A549 (cell line): ENCODE data around the gene PCNP. TPM values are rescaled to one million over a fixed set of nuclear protein-coding genes. Genes with fewer than 3 reads are reported as not detected.

Experiments used
- ATAC-seq, 2 experiments: fragments of 200-7000 bp in 1 of 2; fragments of >200 bp in 1 of 2; cut with Nextera tagmentation in 1 of 2; cut with Tn5 transposase in 1 of 2; 3 replicates each; pipeline versions ENCODE4 v1.8.0 to v1.9.1; 2018 to 2020; ENCODE audit warnings: mild to moderate bottlenecking in 1 of 2, moderate library complexity in 1 of 2
- CTCF ChIA-PET: fragments of 300-600 bp; sonication (Branson Sonifier 250); formaldehyde crosslinking; extraction: SDS; loops from one replicate; lab custom pipeline; 2021; ENCODE audit warnings: antibody characterized with exemption, inconsistent platforms; lab: Yijun Ruan, JAX
- POLR2A ChIA-PET: fragments of 350-600 bp; formaldehyde crosslinking; extraction: SDS; loops from one replicate; lab custom pipeline; 2021; ENCODE audit warnings: antibody characterized with exemption, inconsistent platforms; lab: Yijun Ruan, JAX
- DNase-seq, 2 experiments: peaks; one replicate each; pipeline versions ENCODE4 v3.0.0 to v3.0.0-alpha.2; 2011 to 2016; ENCODE audit warnings: low read depth in 1 of 2, low spot score in 1 of 2
- FAIRE-seq: peaks from 2 replicates; lab custom pipeline; 2011; peaks lifted over from hg19 to GRCh38; lab: Jason Lieb, UNC
- H3K27ac ChIP-seq, 2 experiments: fragments of >200 bp; sonication (Bioruptor Twin); formaldehyde crosslinking; 3 replicates each; pipeline ENCODE4 v1.5.1; 2016 to 2017
- H3K4me1 ChIP-seq: fragments of >200 bp; sonication (Bioruptor Twin); formaldehyde crosslinking; 3 replicates; pipeline ENCODE4 v1.6.1; 2016
- H3K4me2 ChIP-seq: fragments of >200 bp; sonication (Bioruptor Twin); formaldehyde crosslinking; 3 replicates; pipeline ENCODE4 v1.6.1; 2016
- H3K4me3 ChIP-seq: fragments of >200 bp; sonication (Bioruptor Twin); formaldehyde crosslinking; 3 replicates; pipeline ENCODE4 v1.5.1; 2016
- H3K9me3 ChIP-seq: fragments of >200 bp; sonication (Bioruptor Twin); formaldehyde crosslinking; 3 replicates; pipeline ENCODE4 v1.6.1; 2016
- ATOH8 ChIP-seq: fragments of 250-450 bp; sonication (Bioruptor Pico); IDR thresholded peaks from 2 replicates; pipeline ENCODE4 v1.5.0; 2020; ENCODE audit warnings: low read depth, mild to moderate bottlenecking, moderate library complexity
- BHLHE40 ChIP-seq: IDR thresholded peaks from 2 replicates; pipeline ENCODE4 v1.6.1; 2012; ENCODE audit warnings: low read depth, low read length, inconsistent platforms
- CHD4 ChIP-seq: fragments of 200-600 bp; sonication (generic); IDR thresholded peaks from 2 replicates; pipeline ENCODE4 v1.6.1; 2016; ENCODE audit warnings: antibody characterized with exemption, mild to moderate bottlenecking, borderline replicate concordance
- E2F6 ChIP-seq: IDR thresholded peaks from 2 replicates; pipeline ENCODE4 v1.6.1; 2012; ENCODE audit warnings: low read depth, borderline replicate concordance
- EHMT2 ChIP-seq: fragments of 200-600 bp; sonication (generic); IDR thresholded peaks from 2 replicates; pipeline ENCODE4 v1.6.1; 2016; ENCODE audit warnings: antibody characterized with exemption, low read depth, mild to moderate bottlenecking, moderate library complexity
- GATA3 ChIP-seq: IDR thresholded peaks from 2 replicates; pipeline ENCODE4 v1.6.1; 2012; ENCODE audit warnings: borderline replicate concordance
- HES2 ChIP-seq: fragments of >200 bp; sonication (Bioruptor Twin); formaldehyde crosslinking; IDR thresholded peaks from 2 replicates; pipeline ENCODE4 v1.6.1; 2016
- HEYL ChIP-seq: fragments of 250-450 bp; sonication (Bioruptor Pico); IDR thresholded peaks from 2 replicates; pipeline ENCODE4 v1.8.0; 2021; ENCODE audit warnings: mild to moderate bottlenecking, moderate library complexity
- HOXA7 ChIP-seq: fragments of 250-450 bp; sonication (Bioruptor Pico); IDR thresholded peaks from 2 replicates; pipeline ENCODE4 v1.5.0; 2020; ENCODE audit warnings: mild to moderate bottlenecking, moderate library complexity
- HOXB13 ChIP-seq: fragments of 250-450 bp; sonication (Bioruptor Pico); IDR thresholded peaks from 2 replicates; pipeline ENCODE4 v1.5.0; 2020; ENCODE audit warnings: low read depth, mild to moderate bottlenecking, moderate library complexity
- HOXB5 ChIP-seq: fragments of 250-450 bp; sonication (Bioruptor Pico); IDR thresholded peaks from 2 replicates; pipeline ENCODE4 v1.5.0; 2020; ENCODE audit warnings: mild to moderate bottlenecking, moderate library complexity
- MAFK ChIP-seq: fragments of 450-650 bp; IDR thresholded peaks from 2 replicates; pipeline ENCODE4 v1.6.1; 2014; ENCODE audit not compliant: partially characterized antibody
- MAX ChIP-seq: IDR thresholded peaks from 2 replicates; pipeline ENCODE4 v1.6.1; 2012
- MYC ChIP-seq: IDR thresholded peaks from 2 replicates; pipeline ENCODE4 v1.6.1; 2012; ENCODE audit warnings: mild to moderate bottlenecking, inconsistent platforms, low read length, improper control_type of control experiment, borderline replicate concordance
- NPAS2 ChIP-seq: fragments of 250-450 bp; sonication (Bioruptor Pico); IDR thresholded peaks from 2 replicates; pipeline ENCODE4 v1.8.0; 2022; ENCODE audit warnings: mild to moderate bottlenecking, moderate library complexity, borderline replicate concordance
- NR3C1 ChIP-seq: fragments of >200 bp; sonication (Bioruptor Twin); formaldehyde crosslinking; IDR thresholded peaks from 3 replicates; pipeline ENCODE4 v1.6.1; 2017
- POLR2A ChIP-seq: IDR thresholded peaks from 2 replicates; pipeline ENCODE4 v1.6.1; 2012; ENCODE audit warnings: mild to moderate bottlenecking, low read length
- POLR2AphosphoS2 ChIP-seq: conservative IDR thresholded peaks from 2 replicates; pipeline ENCODE4 v1.6.1; 2012; ENCODE audit warnings: low read length, improper control_type of control experiment, inconsistent platforms
- RAD21 ChIP-seq, 2 experiments: fragments of >200 bp in 1 of 2; sonication (Bioruptor Twin) in 1 of 2; formaldehyde crosslinking in 1 of 2; IDR thresholded peaks in 1 of 2; conservative IDR thresholded peaks in 1 of 2; 2 replicates in 1 of 2; 3 replicates in 1 of 2; pipeline ENCODE4 v1.6.1; 2012 to 2018; ENCODE audit warnings: inconsistent platforms in 1 of 2
- RARB ChIP-seq: fragments of 250-450 bp; sonication (Bioruptor Pico); IDR thresholded peaks from 2 replicates; pipeline ENCODE4 v1.8.0; 2021; ENCODE audit warnings: mild to moderate bottlenecking, moderate library complexity
- RCOR1 ChIP-seq: fragments of 150-350 bp; IDR thresholded peaks from 2 replicates; pipeline ENCODE4 v1.6.1; 2014; ENCODE audit warnings: antibody characterized with exemption, low read length, low read depth
- SMC3 ChIP-seq: fragments of >200 bp; sonication (Bioruptor Twin); formaldehyde crosslinking; IDR thresholded peaks from 3 replicates; pipeline ENCODE4 v1.6.1; 2018; ENCODE audit warnings: inconsistent platforms
- TFCP2L1 ChIP-seq: fragments of 250-450 bp; sonication (Bioruptor Pico); IDR thresholded peaks from 2 replicates; pipeline ENCODE4 v1.5.0; 2021; ENCODE audit warnings: mild to moderate bottlenecking
- TP53 ChIP-seq: fragments of 250-450 bp; sonication (Bioruptor Pico); IDR thresholded peaks from 2 replicates; pipeline ENCODE4 v1.5.0; 2021; ENCODE audit warnings: mild to moderate bottlenecking, moderate library complexity
- ZNF302 ChIP-seq: fragments of 250-450 bp; sonication (Bioruptor Pico); IDR thresholded peaks from 2 replicates; pipeline ENCODE4 v1.9.0; 2021; ENCODE audit warnings: inconsistent platforms, mild to moderate bottlenecking, moderate library complexity
- ZSCAN20 ChIP-seq: fragments of 250-450 bp; sonication (Bioruptor Pico); IDR thresholded peaks from 2 replicates; pipeline ENCODE4 v1.8.0; 2022; ENCODE audit warnings: mild to moderate bottlenecking, moderate library complexity
- WGBS: methylation state at CpG from one replicate; pipeline ENCODE4 v1.1.6; 2017; ENCODE audit errors: missing lambda C conversion rate; 5-methylcytosine and 5-hydroxymethylcytosine counted together
- polyA plus RNA-seq, 4 experiments: library from polyadenylated mRNA; depleted of rRNA in 3 of 4; stranded (reverse); fragments of >200 nt; fragmentation: RNase III in 1 of 4; extraction: RNeasy Plus Mini Kit Qiagen cat#74134 plus additional on column Dnase treatment in 1 of 4; gene quantifications; 2 replicates in 3 of 4; 3 replicates in 1 of 4; pipeline ENCODE4 v1.2.3, GENCODE V29; 2011 to 2017

PCNP gene
- polyA plus RNA-seq, 2 of the 4 experiments (the other 2 are of a cell fraction): 114 to 135 TPM

- 73% methylated on average over 4 of the region's 4 CpGs for WGBS
- ATAC-seq: no peak
- TF ChIP-seq MYC (no peak), TFCP2L1 (CRISPR knock-in tag) (no peak), NR3C1 (no peak), HOXB5 (CRISPR knock-in tag) (no peak), RAD21 (conservative IDR thresholded peaks at IDR 0.05 in 1 of 2, IDR thresholded peaks at IDR 0.05 in 1 of 2) (no peak), TP53 (CRISPR knock-in tag) (no peak), MAFK (no peak), EHMT2 (no peak), CHD4 (no peak), RARB (CRISPR knock-in tag) (no peak), POLR2AphosphoS2 (no peak), ZSCAN20 (no peak), HEYL (no peak)
- TF ChIP-seq, all 56 proteins: peak for 0
- POLR2A ChIA-PET: no interaction called here
- Histone ChIP-seq H3K4me3 (no peak overlapping the region), H3K9me3 (no peaks in the 10 kb centered on the region), H3K4me2 (no peak overlapping the region), H3K4me1 (no peaks in the 10 kb centered on the region), H3K27ac (no peak overlapping the region)
- FAIRE-seq: no peak
- CTCF ChIA-PET: interaction anchor here (0.6 to 1.3 kb wide), 3 partner anchors 9 to 44 kb away, joined by 3 to 4 read pairs (median 3); partner anchors contain the start of gene PCNP
- DNase-seq: no peak
These were observed 43.9 kb upstream of the PCNP start for GRCh38 chr3:101529816-101530685.

- Histone ChIP-seq H3K27ac (no peak overlapping the region), H3K4me1 (no peaks in the 10 kb centered on the region), H3K4me3 (no peak overlapping the region), H3K9me3 (no peaks in the 10 kb centered on the region), H3K4me2 (no peak overlapping the region)
- ATAC-seq: no peak
- ChIA-PET CTCF (interaction anchor here (0.6 to 1.3 kb wide), 2 partner anchors 18 to 43 kb away, joined by 3 read pairs; partner anchors contain the start of gene PCNP), POLR2A (no interaction called here)
- no peak for DNase-seq
- no peak for FAIRE-seq
- 32% methylated on average over 2 of the region's 2 CpGs for WGBS
- no peak for TF ChIP-seq NPAS2 (CRISPR knock-in tag)
- no peak for TF ChIP-seq HES2
- no peak for TF ChIP-seq HOXB13 (CRISPR knock-in tag)
- TF ChIP-seq HOXA7 (CRISPR knock-in tag): no peak
These were observed 43.3 kb upstream of the PCNP start for GRCh38 chr3:101530686-101531047.

- 6% methylated on average over 2 of the region's 2 CpGs for WGBS
- TF ChIP-seq BHLHE40 (no peak), SMC3 (no peak), RCOR1 (no peak), ZSCAN20 (no peak), MAX (no peak), GATA3 (no peak), POLR2A (no peak), E2F6 (no peak), ATOH8 (no peak), HOXB13 (CRISPR knock-in tag) (no peak), TP53 (CRISPR knock-in tag) (no peak), ZNF302 (CRISPR knock-in tag) (no peak)
- ChIA-PET POLR2A (no interaction called here), CTCF (no interaction called here)
- DNase-seq: no peak
- ATAC-seq: no peak
- Histone ChIP-seq H3K9me3 (no peaks in the 10 kb centered on the region), H3K4me2 (no peak overlapping the region), H3K27ac (no peak overlapping the region), H3K4me1 (no peaks in the 10 kb centered on the region), H3K4me3 (no peak overlapping the region)
- FAIRE-seq: no peak
These were observed 42.4 kb upstream of the PCNP start for GRCh38 chr3:101531473-101532086.
